ENCODE data around the gene CXorf58. TPM values are rescaled to one million over a fixed set of nuclear protein-coding genes. Genes with fewer than 3 reads are reported as not detected.

The CXorf58 gene
- total and polyA plus RNA-seq, 8 donors: 0.05 TPM; not detected in 7

GRCh38 chrX:23936180-23936579 lies 28.4 kb downstream of the CXorf58 start:
- no peaks in the 10 kb centered on the region for H3K36me3 ChIP-seq
- H3K9me3 ChIP-seq: no peaks in the 10 kb centered on the region
- TF ChIP-seq EP300 (IDR thresholded peaks at IDR 0.05): no peak
- TF ChIP-seq POLR2A (IDR thresholded peaks at IDR 0.05): no peak
- no peak for TF ChIP-seq POLR2AphosphoS5 (IDR thresholded peaks at IDR 0.05)
- no peak for TF ChIP-seq CTCF (IDR thresholded peaks at IDR 0.05)
- DNase-seq: no peak
- no peak overlapping the region for H3K27ac ChIP-seq
- 19 to 70% (median 44%) methylated on average over 1 of the region's 1 CpG for WGBS, 5 donors
- H3K27me3 ChIP-seq: no peaks in the 10 kb centered on the region
- no peaks in the 10 kb centered on the region for H3K4me1 ChIP-seq
- intact Hi-C loops (cut with DNase I; ENCODE audit: low total_unique reads): no loop called here
- H3K4me3 ChIP-seq: no peak overlapping the region

GRCh38 chrX:23937100-23937499 lies 29.3 kb downstream of the CXorf58 start:
- WGBS, 5 donors: 59 to 72% (median 70%) methylated on average over 3 to 4 of the region's 4 CpGs
- H3K4me3 ChIP-seq: no peak overlapping the region
- no peak for DNase-seq
- TF ChIP-seq CTCF (IDR thresholded peaks at IDR 0.05) (no peak), POLR2AphosphoS5 (IDR thresholded peaks at IDR 0.05) (no peak), POLR2A (IDR thresholded peaks at IDR 0.05) (no peak), EP300 (IDR thresholded peaks at IDR 0.05) (no peak)
- no peak overlapping the region for H3K27ac ChIP-seq
- intact Hi-C loops (cut with DNase I; ENCODE audit: low total_unique reads): no loop called here
- no peaks in the 10 kb centered on the region for H3K9me3 ChIP-seq
- H3K4me1 ChIP-seq: no peaks in the 10 kb centered on the region
- peaks cover 0 to 3% (median 0%) of the 10 kb centered on the region in 3 donors for H3K27me3 ChIP-seq
- H3K36me3 ChIP-seq: no peaks in the 10 kb centered on the region

DNA sequence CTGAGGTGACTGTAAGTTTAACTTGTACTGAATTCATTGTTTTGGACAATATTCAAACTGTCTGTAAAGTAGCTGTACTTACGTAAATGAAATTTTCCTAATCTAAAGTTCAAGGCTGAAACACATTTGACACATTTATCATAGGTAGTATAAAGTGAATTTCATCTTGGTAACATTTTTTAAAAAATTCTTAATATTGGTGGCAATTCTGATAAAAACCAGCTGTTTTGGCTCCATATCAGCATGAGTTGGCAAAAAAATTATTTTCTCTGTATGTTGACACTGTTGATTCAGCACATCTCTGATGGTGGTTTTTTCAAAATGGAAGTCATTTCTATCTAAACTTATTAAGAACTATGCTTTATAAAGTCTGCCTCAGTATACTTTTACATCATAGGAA lies 30.9 kb downstream of the CXorf58 start:
- 53 to 82% (median 71%) methylated on average over 1 of the region's 1 CpG for WGBS, 5 donors
- TF ChIP-seq EP300 (IDR thresholded peaks at IDR 0.05) (no peak), CTCF (IDR thresholded peaks at IDR 0.05) (no peak), POLR2A (IDR thresholded peaks at IDR 0.05) (no peak), POLR2AphosphoS5 (IDR thresholded peaks at IDR 0.05) (no peak)
- Histone ChIP-seq H3K27me3 (peaks cover 0 to 10% (median 0%) of the 10 kb centered on the region in 3 donors), H3K4me1 (no peaks in the 10 kb centered on the region), H3K9me3 (no peaks in the 10 kb centered on the region), H3K36me3 (no peaks in the 10 kb centered on the region), H3K27ac (no peak overlapping the region), H3K4me3 (no peak overlapping the region)
- no peak for DNase-seq
- intact Hi-C loops (cut with DNase I; ENCODE audit: low total_unique reads): no loop called here

GRCh38 chrX:23939203-23939602 lies 31.4 kb downstream of the CXorf58 start:
- TF ChIP-seq POLR2A (IDR thresholded peaks at IDR 0.05) (no peak), EP300 (IDR thresholded peaks at IDR 0.05) (no peak), POLR2AphosphoS5 (IDR thresholded peaks at IDR 0.05) (no peak), CTCF (IDR thresholded peaks at IDR 0.05) (no peak)
- no peak overlapping the region for H3K4me3 ChIP-seq
- no peaks in the 10 kb centered on the region for H3K36me3 ChIP-seq
- H3K27ac ChIP-seq: no peak overlapping the region
- 47 to 79% (median 78%) methylated on average over 1 of the region's 1 CpG for WGBS, 5 donors
- H3K4me1 ChIP-seq: no peaks in the 10 kb centered on the region
- intact Hi-C loops (cut with DNase I; ENCODE audit: low total_unique reads): no loop called here
- no peak for DNase-seq
- H3K9me3 ChIP-seq: no peaks in the 10 kb centered on the region
- H3K27me3 ChIP-seq: peaks cover 0 to 15% (median 0%) of the 10 kb centered on the region in 3 donors
